Calu3 (cell line): ENCODE data around the gene BLZF1. TPM values are rescaled to one million over a fixed set of nuclear protein-coding genes. Genes with fewer than 3 reads are reported as not detected.
A peak's percentile ranks its signal among the peaks of the same experiment; 100 is the strongest.

ENCODE experiments used
- BruUV-seq: library from RNA; stranded (reverse); fragments of 400-500 nt; replicated peaks from 2 replicates; lab custom pipeline; 2021; lab: Mats Ljungman, UMichigan
- CTCF ChIA-PET: fragments of 300-600 bp; sonication (Branson Sonifier 250); formaldehyde crosslinking; loops from one replicate; lab custom pipeline; 2022; ENCODE audit warnings: antibody characterized with exemption; lab: Charles Lee
- DNase-seq: peaks from one replicate; pipeline ENCODE4 v3.0.0; 2022
- H3K27ac Mint-ChIP-seq: one replicate; pipeline ENCODE4 v1.8.0; 2022; ENCODE audit warnings: mixed read lengths; ENCODE audit not compliant: unreplicated experiment
- H3K27me3 Mint-ChIP-seq: one replicate; pipeline ENCODE4 v1.8.0; 2022; ENCODE audit warnings: mixed read lengths; ENCODE audit not compliant: unreplicated experiment
- H3K36me3 Mint-ChIP-seq: one replicate; pipeline ENCODE4 v1.8.0; 2022; ENCODE audit warnings: mild to moderate bottlenecking, moderate library complexity, mixed read lengths; ENCODE audit not compliant: insufficient read depth, unreplicated experiment
- H3K4me1 Mint-ChIP-seq: one replicate; pipeline ENCODE4 v1.8.0; 2022; ENCODE audit warnings: mild to moderate bottlenecking, low read depth, mixed read lengths; ENCODE audit not compliant: unreplicated experiment
- H3K4me3 Mint-ChIP-seq: one replicate; pipeline ENCODE4 v1.8.0; 2022; ENCODE audit warnings: mild to moderate bottlenecking, low read depth, moderate library complexity, mixed read lengths; ENCODE audit not compliant: unreplicated experiment
- H3K9me3 Mint-ChIP-seq: one replicate; pipeline ENCODE4 v1.8.0; 2022; ENCODE audit warnings: low read depth, mixed read lengths; ENCODE audit not compliant: unreplicated experiment
- intact Hi-C: fragments of 100-400 bp; cut with micrococcal nuclease; formaldehyde crosslinking; loops from one replicate; pipeline ENCODE4 v1.10.0; 2022; ENCODE audit not compliant: unreplicated experiment
- total RNA-seq: library from RNA; stranded (reverse); gene quantifications from 2 replicates; pipeline ENCODE4 v1.2.3, GENCODE V29; 2022
- TF ChIP-seq, protein P1 (sequence below): fragments of 200-600 bp; IDR thresholded peaks from one replicate; pipeline ENCODE4 v1.8.0; 2022; ENCODE audit warnings: antibody characterized with exemption; ENCODE audit not compliant: unreplicated experiment

The BLZF1 gene
- total RNA-seq, 1 experiment from 2014 or later = 45.7 TPM

DNA sequence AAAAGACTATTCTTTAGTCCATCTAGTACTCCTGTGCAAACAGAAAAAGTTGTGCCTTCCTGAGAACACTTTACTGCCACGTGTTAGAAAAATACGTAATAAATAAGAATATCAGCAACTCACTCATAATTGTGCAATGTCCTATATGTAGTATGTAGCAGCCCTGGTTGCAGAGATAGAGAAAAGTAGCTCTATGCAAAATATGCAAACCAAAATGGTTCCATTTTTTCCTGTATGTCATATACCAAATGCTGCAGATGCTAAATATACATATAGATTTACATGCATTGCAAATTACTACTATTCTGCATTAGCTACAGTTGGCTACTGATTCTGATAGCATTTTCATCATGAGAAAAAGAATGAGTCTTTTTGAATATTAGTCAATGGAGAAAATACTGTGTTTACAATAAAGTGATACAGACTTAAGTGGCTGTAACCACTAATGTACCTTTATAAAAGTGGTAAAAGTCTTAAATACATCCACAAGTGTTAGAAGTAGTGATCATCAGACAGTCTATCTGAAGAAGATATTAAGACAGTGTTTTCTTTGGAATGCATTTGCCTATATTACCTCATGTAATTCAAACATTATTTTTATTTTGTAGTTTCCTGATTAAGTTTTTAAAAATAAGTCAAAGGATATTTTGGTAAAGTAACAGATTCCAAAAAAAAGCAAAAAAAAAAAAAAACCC, 20.2 kb upstream of the BLZF1 start:
- Mint-ChIP-seq H3K9me3 (no peaks in the 10 kb centered on the region), H3K4me3 (no peak overlapping the region), H3K4me1 (peaks cover 13% of the 10 kb centered on the region), H3K27ac (no peak overlapping the region), H3K36me3 (no peaks in the 10 kb centered on the region), H3K27me3 (no peaks in the 10 kb centered on the region)
- no TSS peak for BruUV-seq
- intact Hi-C loops = loop anchor here (1.0 to 10.0 kb wide), 9 partner anchors 77 to 1003 kb away; no protein-coding TSS in a partner anchor
- TF ChIP-seq, protein P1, sequence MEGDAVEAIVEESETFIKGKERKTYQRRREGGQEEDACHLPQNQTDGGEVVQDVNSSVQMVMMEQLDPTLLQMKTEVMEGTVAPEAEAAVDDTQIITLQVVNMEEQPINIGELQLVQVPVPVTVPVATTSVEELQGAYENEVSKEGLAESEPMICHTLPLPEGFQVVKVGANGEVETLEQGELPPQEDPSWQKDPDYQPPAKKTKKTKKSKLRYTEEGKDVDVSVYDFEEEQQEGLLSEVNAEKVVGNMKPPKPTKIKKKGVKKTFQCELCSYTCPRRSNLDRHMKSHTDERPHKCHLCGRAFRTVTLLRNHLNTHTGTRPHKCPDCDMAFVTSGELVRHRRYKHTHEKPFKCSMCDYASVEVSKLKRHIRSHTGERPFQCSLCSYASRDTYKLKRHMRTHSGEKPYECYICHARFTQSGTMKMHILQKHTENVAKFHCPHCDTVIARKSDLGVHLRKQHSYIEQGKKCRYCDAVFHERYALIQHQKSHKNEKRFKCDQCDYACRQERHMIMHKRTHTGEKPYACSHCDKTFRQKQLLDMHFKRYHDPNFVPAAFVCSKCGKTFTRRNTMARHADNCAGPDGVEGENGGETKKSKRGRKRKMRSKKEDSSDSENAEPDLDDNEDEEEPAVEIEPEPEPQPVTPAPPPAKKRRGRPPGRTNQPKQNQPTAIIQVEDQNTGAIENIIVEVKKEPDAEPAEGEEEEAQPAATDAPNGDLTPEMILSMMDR = no peak
- DNase-seq = no peak
- CTCF ChIA-PET = interaction anchor here (0.6 to 5.5 kb wide), 13 partner anchors 20 to 1005 kb away, joined by 3 to 51 read pairs (median 5); partner anchors contain the start of genes BLZF1 and NME7

- TF ChIP-seq, protein P1 = peak; percentile 59
- DNase-seq = peak; percentile 46
- H3K27ac Mint-ChIP-seq = no peak overlapping the region
Measured at GRCh38 chr1:169348383-169349036, 19.5 kb upstream of the BLZF1 start.

GRCh38 chr1:169360415-169360814, 7.6 kb upstream of the BLZF1 start:
- Mint-ChIP-seq H3K27me3 (no peaks in the 10 kb centered on the region), H3K4me3 (no peak overlapping the region), H3K4me1 (peaks cover 25% of the 10 kb centered on the region), H3K27ac (no peak overlapping the region), H3K9me3 (no peaks in the 10 kb centered on the region), H3K36me3 (no peaks in the 10 kb centered on the region)
- TF ChIP-seq, protein P1 = no peak
- CTCF ChIA-PET = no interaction called here
- no peak for DNase-seq
- BruUV-seq = no TSS peak
- intact Hi-C loops = no loop called here

More at GRCh38 chr1:169348383-169349036, 19.5 kb upstream of the BLZF1 start:
- H3K4me3 Mint-ChIP-seq = no peak overlapping the region
- peaks cover 13% of the 10 kb centered on the region for H3K4me1 Mint-ChIP-seq
- H3K27me3 Mint-ChIP-seq = no peaks in the 10 kb centered on the region
- no peaks in the 10 kb centered on the region for H3K36me3 Mint-ChIP-seq
- intact Hi-C loops = loop anchor here (1.0 to 10.0 kb wide), 9 partner anchors 78 to 1004 kb away; no protein-coding TSS in a partner anchor
- CTCF ChIA-PET = interaction anchor here (0.6 to 5.5 kb wide), 17 partner anchors 19 to 1006 kb away, joined by 3 to 51 read pairs (median 4); partner anchors contain the start of genes BLZF1 and NME7
- no TSS peak for BruUV-seq
- no peaks in the 10 kb centered on the region for H3K9me3 Mint-ChIP-seq

- H3K4me3 Mint-ChIP-seq = no peak overlapping the region
- no peaks in the 10 kb centered on the region for H3K27me3 Mint-ChIP-seq
- peaks cover 18% of the 10 kb centered on the region for H3K4me1 Mint-ChIP-seq
- H3K27ac Mint-ChIP-seq = no peak overlapping the region
- DNase-seq = no peak
- H3K9me3 Mint-ChIP-seq = no peaks in the 10 kb centered on the region
- BruUV-seq = no TSS peak
- intact Hi-C loops = no loop called here
- no peaks in the 10 kb centered on the region for H3K36me3 Mint-ChIP-seq
- CTCF ChIA-PET = no interaction called here
- TF ChIP-seq, protein P1 = no peak
Measured at GRCh38 chr1:169361281-169361680, 6.7 kb upstream of the BLZF1 start.
